ENCODE measurements around the gene ERG.

GRCh38 chr21:38383411-38384237, 114.7 kb downstream of the ERG start:
- TF ChIP-seq EHMT2 (IDR thresholded peaks at IDR 0.05; ENCODE audit: low read depth) (no peak), USF2 (IDR thresholded peaks at IDR 0.05) (no peak), REST (IDR thresholded peaks at IDR 0.05) (no peak), CTCF (IDR thresholded peaks at IDR 0.05) (no peak), ZNF302 (CRISPR knock-in tag; IDR thresholded peaks at IDR 0.05) (no peak), POLR2A (IDR thresholded peaks at IDR 0.05; ENCODE audit: low read length) (no peak), MYC (IDR thresholded peaks at IDR 0.05; ENCODE audit: borderline replicate concordance, low read length) (no peak), CHD2 (IDR thresholded peaks at IDR 0.05; ENCODE audit: low read length, partially characterized antibody) (no peak), ZFP36 (IDR thresholded peaks at IDR 0.05; ENCODE audit: borderline replicate concordance, partially characterized antibody) (no peak), MAZ (IDR thresholded peaks at IDR 0.05; ENCODE audit: borderline replicate concordance, low read depth, low read length) (no peak), MAFK (IDR thresholded peaks at IDR 0.05; ENCODE audit: partially characterized antibody) (no peak)

All from A549 (cell line).